ENCODE measurements around the gene ZMYND8.
"Not testable (repeated sequence)": the region's sequence is repeated elsewhere in the genome, so short reads cannot be mapped to it uniquely, and the experiment has no call there.

GRCh38 chr20:47393796-47394514 is 37.5 kb upstream of the ZMYND8 start:
- TF ChIP-seq CTCF (IDR thresholded peaks at IDR 0.05); POLR2AphosphoS5 (IDR thresholded peaks at IDR 0.05; ENCODE audit: low read depth, low read length); REST (IDR thresholded peaks at IDR 0.05; ENCODE audit: insufficient read depth in 1 of 2, low read depth in 2 of 2, low read length in 1 of 2); SIN3A (IDR thresholded peaks at IDR 0.05; ENCODE audit: borderline replicate concordance, insufficient read depth, low read depth, low read length); TCF7L2 (IDR thresholded peaks at IDR 0.05; ENCODE audit: low read depth, low read length): not testable (repeated sequence)

Data from Panc1 (cell line).